ENCODE results near the gene WNT8B.

Gene WNT8B

DNA sequence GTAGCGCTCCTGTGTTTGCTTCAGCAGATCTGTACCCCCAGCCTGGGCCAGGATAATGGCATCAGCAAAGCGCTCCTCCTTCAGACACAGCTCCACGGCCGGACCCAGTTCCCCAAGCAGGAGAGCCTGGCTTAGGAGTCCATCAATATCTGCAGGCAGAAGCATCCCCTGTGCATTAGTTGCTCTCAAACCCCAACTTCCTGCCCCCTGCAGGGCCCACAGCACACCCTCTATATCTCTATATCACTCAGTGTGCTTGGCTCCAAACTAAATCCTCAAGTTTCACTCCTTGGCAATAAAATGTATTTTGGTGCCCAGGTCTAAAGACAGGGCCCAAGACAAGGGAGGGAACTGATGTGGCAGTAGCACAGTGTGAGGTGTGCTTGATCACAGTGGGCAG is 35.2 kb downstream of the WNT8B start:
- no peak for TF ChIP-seq ZFX (IDR thresholded peaks at IDR 0.05)
- TF ChIP-seq, protein P1, sequence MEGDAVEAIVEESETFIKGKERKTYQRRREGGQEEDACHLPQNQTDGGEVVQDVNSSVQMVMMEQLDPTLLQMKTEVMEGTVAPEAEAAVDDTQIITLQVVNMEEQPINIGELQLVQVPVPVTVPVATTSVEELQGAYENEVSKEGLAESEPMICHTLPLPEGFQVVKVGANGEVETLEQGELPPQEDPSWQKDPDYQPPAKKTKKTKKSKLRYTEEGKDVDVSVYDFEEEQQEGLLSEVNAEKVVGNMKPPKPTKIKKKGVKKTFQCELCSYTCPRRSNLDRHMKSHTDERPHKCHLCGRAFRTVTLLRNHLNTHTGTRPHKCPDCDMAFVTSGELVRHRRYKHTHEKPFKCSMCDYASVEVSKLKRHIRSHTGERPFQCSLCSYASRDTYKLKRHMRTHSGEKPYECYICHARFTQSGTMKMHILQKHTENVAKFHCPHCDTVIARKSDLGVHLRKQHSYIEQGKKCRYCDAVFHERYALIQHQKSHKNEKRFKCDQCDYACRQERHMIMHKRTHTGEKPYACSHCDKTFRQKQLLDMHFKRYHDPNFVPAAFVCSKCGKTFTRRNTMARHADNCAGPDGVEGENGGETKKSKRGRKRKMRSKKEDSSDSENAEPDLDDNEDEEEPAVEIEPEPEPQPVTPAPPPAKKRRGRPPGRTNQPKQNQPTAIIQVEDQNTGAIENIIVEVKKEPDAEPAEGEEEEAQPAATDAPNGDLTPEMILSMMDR (conservative IDR thresholded peaks at IDR 0.05) = no peak
- no peak overlapping the region for H3K27ac ChIP-seq

DNA sequence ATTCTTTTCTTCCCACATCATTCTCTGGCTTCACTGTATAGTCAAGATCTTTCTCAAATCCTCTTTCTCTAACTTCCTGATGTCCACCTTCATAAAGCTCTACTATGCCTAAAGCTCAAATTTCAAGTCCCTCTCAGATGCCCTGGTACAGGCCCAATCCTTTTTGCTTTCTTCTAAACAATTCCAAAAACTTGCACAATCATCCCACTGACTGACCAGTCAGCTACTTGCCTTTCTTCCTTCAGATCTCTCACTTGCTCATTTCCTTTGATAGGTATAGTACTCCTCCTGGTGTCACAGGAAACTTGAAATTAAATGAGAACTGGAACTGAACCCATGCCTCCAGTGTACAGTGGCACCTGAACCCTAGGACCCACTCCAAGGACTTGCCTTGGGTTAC is 38.6 kb downstream of the WNT8B start:
- H3K27ac ChIP-seq = no peak overlapping the region

DNA sequence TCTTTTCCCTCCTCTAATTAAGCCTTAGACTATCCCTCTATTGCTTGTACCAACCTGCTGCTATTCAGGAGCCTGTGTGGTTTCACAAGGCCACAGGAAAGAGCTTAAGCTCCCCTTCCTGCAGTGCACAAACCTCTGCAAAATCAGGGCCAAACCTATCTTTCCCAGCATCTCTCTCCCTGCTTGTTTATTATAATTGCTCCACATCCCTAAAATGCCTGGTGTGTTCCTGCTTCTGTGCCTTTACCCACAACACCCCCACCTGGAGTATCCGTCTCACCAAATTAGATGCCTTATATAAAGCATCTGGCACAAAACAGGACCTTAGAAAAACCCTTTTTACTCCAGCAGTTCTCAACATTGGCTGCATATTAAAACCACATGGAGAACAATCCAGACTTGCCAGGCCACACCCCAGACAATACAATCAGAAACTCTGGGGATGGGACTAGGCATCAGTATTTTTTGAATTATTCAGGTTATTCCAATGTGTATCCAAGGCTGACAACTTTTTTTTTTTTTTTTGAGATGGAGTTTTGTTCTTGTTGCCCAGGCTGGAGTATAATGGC is 40.2 kb downstream of the WNT8B start:
- TF ChIP-seq ZFX (IDR thresholded peaks at IDR 0.05) = no peak
- TF ChIP-seq, protein P1 (conservative IDR thresholded peaks at IDR 0.05) = no peak
- no peak overlapping the region for H3K27ac ChIP-seq

More for the DNA sequence above, 38.6 kb downstream of the WNT8B start:
- TF ChIP-seq ZFX (IDR thresholded peaks at IDR 0.05) = no peak
- TF ChIP-seq, protein P1 (conservative IDR thresholded peaks at IDR 0.05) = no peak

DNA sequence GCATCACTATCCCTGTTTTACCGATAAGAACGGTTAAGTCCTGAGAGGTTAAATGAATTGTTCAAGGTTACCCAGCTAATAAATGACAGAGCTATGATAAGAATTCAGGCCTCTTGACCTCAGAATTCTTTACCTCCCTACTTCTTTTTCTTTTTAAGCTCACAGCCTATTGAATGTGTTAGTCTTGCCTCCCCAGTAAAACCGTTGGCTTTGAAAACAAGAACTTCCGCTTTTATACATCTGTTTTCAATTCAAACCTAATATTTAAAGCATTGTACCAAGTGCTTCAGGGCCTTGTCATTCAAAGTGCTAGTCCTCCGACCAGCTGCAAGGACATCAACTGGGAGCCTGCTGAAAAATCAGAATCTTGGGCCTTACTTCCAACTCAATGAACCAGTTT is 41.3 kb downstream of the WNT8B start:
- TF ChIP-seq ZFX (IDR thresholded peaks at IDR 0.05) = no peak
- TF ChIP-seq, protein P1 (conservative IDR thresholded peaks at IDR 0.05) = no peak
- no peak overlapping the region for H3K27ac ChIP-seq

DNA sequence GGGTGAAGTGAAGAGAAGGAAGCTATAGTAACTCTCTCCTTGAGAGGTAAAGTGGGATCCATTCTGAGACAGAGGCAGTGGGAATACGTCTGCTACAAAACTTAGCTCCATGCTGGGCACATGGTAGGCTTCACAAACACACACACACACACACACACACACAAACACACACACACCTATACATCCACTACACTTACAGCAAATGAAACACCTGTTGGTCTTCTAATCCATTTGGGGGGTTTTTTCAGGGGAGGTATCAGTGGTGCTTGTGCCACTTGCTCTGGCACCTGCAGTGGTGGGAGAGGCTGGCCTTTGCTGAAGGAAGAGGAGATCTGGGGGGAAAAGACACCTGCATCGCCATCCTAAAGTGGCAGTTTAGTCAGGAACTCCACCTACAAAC is 42.4 kb downstream of the WNT8B start:
- no peak for TF ChIP-seq ZFX (IDR thresholded peaks at IDR 0.05)
- TF ChIP-seq, protein P1 (conservative IDR thresholded peaks at IDR 0.05) = no peak

DNA sequence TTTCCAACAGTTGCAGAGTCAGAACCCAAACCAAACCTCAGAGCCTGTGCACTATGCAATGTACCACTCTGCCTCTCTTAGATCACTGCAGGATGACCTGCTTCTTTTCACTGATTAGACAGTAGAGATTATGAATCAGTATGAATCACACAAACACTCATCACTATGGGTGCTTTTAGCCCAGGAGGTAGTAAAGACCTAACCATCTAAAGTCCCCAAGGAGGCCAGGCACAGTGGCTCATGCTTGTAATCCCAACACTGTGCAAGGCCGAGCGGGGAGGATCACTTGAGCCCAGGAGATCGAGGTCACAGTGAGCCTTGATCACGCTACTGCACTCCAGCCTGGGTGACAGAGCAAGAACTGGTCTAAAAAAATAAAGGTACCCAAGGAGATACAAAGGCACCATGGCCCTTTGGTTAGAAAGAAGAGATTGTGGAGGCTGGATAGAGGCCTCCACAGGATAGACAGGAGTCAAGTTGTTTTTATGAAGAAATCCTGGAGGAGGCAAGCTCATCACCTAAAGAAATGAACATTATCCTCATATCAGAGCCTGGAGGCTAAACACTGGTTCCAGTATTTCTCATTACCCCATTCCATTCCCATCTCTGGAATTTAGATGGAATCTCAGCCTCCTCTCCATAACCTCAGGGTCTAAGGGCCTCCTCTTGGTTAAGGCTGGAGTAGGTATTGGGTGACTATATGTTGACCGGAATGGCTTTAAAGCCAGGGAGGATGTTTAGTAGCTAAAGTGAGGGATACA is 44.0 kb downstream of the WNT8B start:
- TF ChIP-seq, protein P1 (conservative IDR thresholded peaks at IDR 0.05) = no peak
- TF ChIP-seq ZFX (IDR thresholded peaks at IDR 0.05) = no peak
- no peak overlapping the region for H3K27ac ChIP-seq

More for the DNA sequence above, 42.4 kb downstream of the WNT8B start:
- H3K27ac ChIP-seq = no peak overlapping the region

DNA sequence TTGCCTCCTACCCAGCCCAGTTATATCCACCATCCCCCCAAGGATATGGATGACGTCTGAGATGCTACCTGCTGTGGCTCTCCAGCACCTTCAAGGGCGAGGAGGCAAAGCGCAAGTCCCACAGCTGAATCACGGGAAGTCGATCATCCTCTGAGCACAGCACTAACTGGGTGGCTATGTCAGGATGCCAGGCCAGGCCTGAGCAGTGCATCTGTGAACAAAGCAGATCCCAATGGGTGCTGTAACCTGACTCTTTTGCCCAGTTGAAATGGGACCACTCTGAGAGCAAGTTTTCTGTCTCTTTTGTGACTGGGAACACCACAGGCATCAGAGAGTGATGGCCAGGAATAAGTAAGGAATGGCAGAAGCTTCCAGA is 44.5 kb downstream of the WNT8B start:
- no peak for TF ChIP-seq ZFX (IDR thresholded peaks at IDR 0.05)
- TF ChIP-seq, protein P1 (conservative IDR thresholded peaks at IDR 0.05) = no peak
- H3K27ac ChIP-seq = no peak overlapping the region

Measured in C4-2B (cell line).